ENCODE measurements around the gene EGR4.

Gene EGR4

GRCh38 chr2:73286134-73286655 is 7.2 kb downstream of the EGR4 start:
- Histone ChIP-seq H3K4me1 (ENCODE audit: control insufficient read depth, low read depth, low read length) (peaks cover 12% of the 10 kb centered on the region), H3K4me3 (ENCODE audit: low read length) (no peak overlapping the region), H3K9ac (ENCODE audit: low read length) (no peak overlapping the region), H3K36me3 (ENCODE audit: control insufficient read depth, low read depth, low read length) (no peaks in the 10 kb centered on the region), H3K9me3 (ENCODE audit: control insufficient read depth, low read depth, low read length) (no peaks in the 10 kb centered on the region), H3K27ac (ENCODE audit: low read length) (no peak overlapping the region), H3K27me3 (ENCODE audit: control insufficient read depth, insufficient read depth, low read length) (peaks cover 75% of the 10 kb centered on the region)

DNA sequence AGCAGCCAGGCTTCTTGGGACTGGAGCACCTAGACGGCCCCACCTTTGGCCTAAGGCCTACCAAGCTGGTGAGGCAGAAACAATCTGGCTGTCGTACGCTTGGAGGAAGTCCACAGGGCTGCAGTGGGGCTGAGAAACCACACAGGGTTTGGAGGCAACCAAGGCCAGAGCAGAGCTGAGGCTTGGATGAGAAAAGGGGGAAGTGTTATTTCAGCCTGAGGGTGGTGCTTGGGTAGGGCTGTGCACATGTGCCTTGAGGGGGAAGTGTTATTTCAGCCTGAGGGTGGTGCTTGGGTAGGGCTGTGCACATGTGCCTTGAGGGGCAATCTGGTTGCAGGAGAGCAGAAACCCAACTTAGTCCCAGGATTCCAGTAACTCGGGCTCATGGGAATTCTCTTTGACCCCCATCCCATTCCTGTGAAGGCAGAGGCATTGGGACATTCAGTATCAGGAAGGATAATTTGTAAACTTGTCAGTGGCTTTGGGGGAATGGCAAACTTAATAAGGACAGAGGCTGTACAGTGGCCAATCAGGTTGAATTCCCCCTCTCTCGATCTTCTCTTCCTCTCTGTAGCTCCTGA is 8.1 kb downstream of the EGR4 start:
- no peak overlapping the region for H3K27ac ChIP-seq (ENCODE audit: low read length)
- peak overlapping the region; percentile 59 for H3K4me3 ChIP-seq (ENCODE audit: low read length)
- peaks cover 12% of the 10 kb centered on the region for H3K4me1 ChIP-seq (ENCODE audit: control insufficient read depth, low read depth, low read length)
- H3K9me3 ChIP-seq (ENCODE audit: control insufficient read depth, low read depth, low read length) = no peaks in the 10 kb centered on the region
- peaks cover 65% of the 10 kb centered on the region for H3K27me3 ChIP-seq (ENCODE audit: control insufficient read depth, insufficient read depth, low read length)
- peak overlapping the region; percentile 21 for H3K9ac ChIP-seq (ENCODE audit: low read length)
- H3K36me3 ChIP-seq (ENCODE audit: control insufficient read depth, low read depth, low read length) = no peaks in the 10 kb centered on the region

GRCh38 chr2:73284296-73285158 is 8.8 kb downstream of the EGR4 start, which contains the start of gene FBXO41:
Gene FBXO41, minus strand, starts transcription at chr2:73284478. Its CDS starts 14,848 bp downstream, at chr2:73269630.
- Histone ChIP-seq H3K4me1 (ENCODE audit: control insufficient read depth, low read depth, low read length) (peaks cover 12% of the 10 kb centered on the region), H3K27ac (ENCODE audit: low read length) (no peak within 1 kb of the TSS), H3K36me3 (ENCODE audit: control insufficient read depth, low read depth, low read length) (no peaks in the 10 kb centered on the region), H3K9me3 (ENCODE audit: control insufficient read depth, low read depth, low read length) (no peaks in the 10 kb centered on the region), H3K9ac (ENCODE audit: low read length) (peak within 1 kb of the TSS; percentile 40), H3K27me3 (ENCODE audit: control insufficient read depth, insufficient read depth, low read length) (peaks cover 58% of the 10 kb centered on the region), H3K4me3 (ENCODE audit: low read length) (peak within 1 kb of the TSS; percentile 59)

GRCh38 chr2:73283545-73284295 is 9.6 kb downstream of the EGR4 start:
- H3K36me3 ChIP-seq (ENCODE audit: control insufficient read depth, low read depth, low read length) = no peaks in the 10 kb centered on the region
- no peak overlapping the region for H3K27ac ChIP-seq (ENCODE audit: low read length)
- H3K4me1 ChIP-seq (ENCODE audit: control insufficient read depth, low read depth, low read length) = peaks cover 12% of the 10 kb centered on the region
- peak overlapping the region; percentile 59 for H3K4me3 ChIP-seq (ENCODE audit: low read length)
- peak overlapping the region; percentile 40 for H3K9ac ChIP-seq (ENCODE audit: low read length)
- peaks cover 50% of the 10 kb centered on the region for H3K27me3 ChIP-seq (ENCODE audit: control insufficient read depth, insufficient read depth, low read length)
- no peaks in the 10 kb centered on the region for H3K9me3 ChIP-seq (ENCODE audit: control insufficient read depth, low read depth, low read length)

DNA sequence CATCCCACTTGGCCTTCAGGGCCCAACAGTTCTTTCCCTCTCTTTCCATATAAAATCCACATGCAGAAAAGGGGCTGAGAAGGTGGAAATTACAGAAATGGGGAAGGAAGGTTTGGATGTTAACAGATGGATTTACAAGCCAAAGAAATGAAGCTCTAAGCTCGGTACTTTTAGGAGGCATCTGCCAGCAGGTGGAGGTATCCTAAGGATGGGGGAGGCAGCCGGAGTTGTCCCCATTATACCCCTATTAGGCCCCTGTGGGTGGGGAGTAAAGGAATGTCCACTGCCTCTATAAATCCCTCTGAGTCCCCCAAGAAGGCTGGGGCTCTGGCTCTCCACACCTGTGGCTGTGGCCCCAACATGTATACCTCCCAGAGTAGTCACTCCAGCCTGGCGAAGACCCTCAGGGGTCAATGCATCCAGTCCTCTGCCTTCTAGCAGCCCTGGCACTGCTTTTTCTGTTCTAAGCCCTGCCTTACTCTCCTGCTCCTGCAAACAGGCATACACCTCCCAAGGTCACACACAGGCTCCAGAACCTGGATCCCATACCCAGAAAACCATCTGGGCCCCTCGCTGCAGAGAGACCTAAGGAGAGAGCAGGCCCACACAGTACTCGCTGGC is 10.3 kb downstream of the EGR4 start:
- H3K27ac ChIP-seq (ENCODE audit: low read length) = no peak overlapping the region

DNA sequence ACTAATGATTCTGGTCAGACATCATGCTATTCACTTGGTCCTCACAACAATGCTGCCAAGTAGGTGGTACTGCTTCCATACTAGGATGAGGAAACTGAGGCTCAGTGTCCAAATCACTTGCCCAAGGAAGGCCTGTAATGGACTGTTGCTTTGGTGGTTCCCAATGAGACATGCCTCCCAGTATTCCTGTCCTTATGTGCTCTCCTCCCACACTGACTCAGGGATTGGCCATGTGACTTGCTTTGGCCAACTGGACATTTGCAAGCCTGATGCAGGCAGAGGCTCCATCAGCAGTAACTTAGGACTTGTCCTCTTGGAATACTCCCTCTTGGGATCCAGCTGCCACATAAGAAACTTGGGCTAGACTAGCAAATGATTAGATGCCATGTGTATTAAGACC is 12.1 kb downstream of the EGR4 start:
- Histone ChIP-seq H3K4me1 (ENCODE audit: control insufficient read depth, low read depth, low read length) (peaks cover 12% of the 10 kb centered on the region), H3K36me3 (ENCODE audit: control insufficient read depth, low read depth, low read length) (no peaks in the 10 kb centered on the region), H3K9me3 (ENCODE audit: control insufficient read depth, low read depth, low read length) (no peaks in the 10 kb centered on the region), H3K9ac (ENCODE audit: low read length) (no peak overlapping the region), H3K4me3 (ENCODE audit: low read length) (no peak overlapping the region), H3K27me3 (ENCODE audit: control insufficient read depth, insufficient read depth, low read length) (peaks cover 25% of the 10 kb centered on the region), H3K27ac (ENCODE audit: low read length) (no peak overlapping the region)

More for the DNA sequence above, 10.3 kb downstream of the EGR4 start:
- Histone ChIP-seq H3K36me3 (ENCODE audit: control insufficient read depth, low read depth, low read length) (no peaks in the 10 kb centered on the region), H3K9ac (ENCODE audit: low read length) (peak overlapping the region; percentile 40), H3K4me3 (ENCODE audit: low read length) (peak overlapping the region; percentile 59), H3K9me3 (ENCODE audit: control insufficient read depth, low read depth, low read length) (no peaks in the 10 kb centered on the region), H3K27me3 (ENCODE audit: control insufficient read depth, insufficient read depth, low read length) (peaks cover 43% of the 10 kb centered on the region), H3K4me1 (ENCODE audit: control insufficient read depth, low read depth, low read length) (peaks cover 12% of the 10 kb centered on the region)

DNA sequence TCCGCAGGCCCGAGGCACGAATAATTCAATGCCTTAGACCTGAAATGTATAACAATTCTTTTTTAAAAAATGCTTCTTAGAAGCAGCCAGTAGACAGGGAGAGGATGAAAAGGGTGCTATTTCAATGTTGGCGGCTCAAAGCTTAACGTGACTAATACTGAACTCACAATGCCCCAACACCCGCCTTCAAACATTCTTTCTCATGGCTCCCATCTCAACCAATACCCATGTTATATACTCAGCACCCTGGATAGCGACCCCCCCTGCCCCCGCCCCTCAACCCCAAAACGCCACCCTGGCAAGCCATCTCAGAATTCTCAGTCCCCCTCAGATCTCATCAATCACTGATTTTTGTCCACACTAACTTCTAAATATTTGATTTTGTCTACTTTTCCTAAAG is 13.5 kb downstream of the EGR4 start:
- Histone ChIP-seq H3K36me3 (ENCODE audit: control insufficient read depth, low read depth, low read length) (no peaks in the 10 kb centered on the region), H3K4me1 (ENCODE audit: control insufficient read depth, low read depth, low read length) (peaks cover 7% of the 10 kb centered on the region), H3K4me3 (ENCODE audit: low read length) (no peak overlapping the region), H3K27me3 (ENCODE audit: control insufficient read depth, insufficient read depth, low read length) (peaks cover 12% of the 10 kb centered on the region), H3K9ac (ENCODE audit: low read length) (no peak overlapping the region), H3K27ac (ENCODE audit: low read length) (no peak overlapping the region), H3K9me3 (ENCODE audit: control insufficient read depth, low read depth, low read length) (no peaks in the 10 kb centered on the region)

- Histone ChIP-seq H3K27ac (ENCODE audit: low read length) (no peak overlapping the region), H3K9me3 (ENCODE audit: control insufficient read depth, low read depth, low read length) (no peaks in the 10 kb centered on the region), H3K4me3 (ENCODE audit: low read length) (no peak overlapping the region), H3K9ac (ENCODE audit: low read length) (no peak overlapping the region), H3K4me1 (ENCODE audit: control insufficient read depth, low read depth, low read length) (peaks cover 4% of the 10 kb centered on the region), H3K27me3 (ENCODE audit: control insufficient read depth, insufficient read depth, low read length) (peaks cover 38% of the 10 kb centered on the region), H3K36me3 (ENCODE audit: control insufficient read depth, low read depth, low read length) (no peaks in the 10 kb centered on the region)
Observed at GRCh38 chr2:73272270-73272669, 21.1 kb downstream of the EGR4 start.

GRCh38 chr2:73269686-73270465 is 23.5 kb downstream of the EGR4 start:
- no peaks in the 10 kb centered on the region for H3K36me3 ChIP-seq (ENCODE audit: control insufficient read depth, low read depth, low read length)
- peak overlapping the region; percentile 42 for H3K4me3 ChIP-seq (ENCODE audit: low read length)
- no peak overlapping the region for H3K27ac ChIP-seq (ENCODE audit: low read length)

GRCh38 chr2:73268830-73269685 is 24.3 kb downstream of the EGR4 start:
- H3K36me3 ChIP-seq (ENCODE audit: control insufficient read depth, low read depth, low read length) = no peaks in the 10 kb centered on the region

More at GRCh38 chr2:73269686-73270465, 23.5 kb downstream of the EGR4 start:
- H3K4me1 ChIP-seq (ENCODE audit: control insufficient read depth, low read depth, low read length) = peaks cover 4% of the 10 kb centered on the region
- H3K9ac ChIP-seq (ENCODE audit: low read length) = no peak overlapping the region
- peaks cover 42% of the 10 kb centered on the region for H3K27me3 ChIP-seq (ENCODE audit: control insufficient read depth, insufficient read depth, low read length)
- no peaks in the 10 kb centered on the region for H3K9me3 ChIP-seq (ENCODE audit: control insufficient read depth, low read depth, low read length)

More at GRCh38 chr2:73268830-73269685, 24.3 kb downstream of the EGR4 start:
- H3K27ac ChIP-seq (ENCODE audit: low read length) = no peak overlapping the region
- H3K9me3 ChIP-seq (ENCODE audit: control insufficient read depth, low read depth, low read length) = no peaks in the 10 kb centered on the region
- peaks cover 4% of the 10 kb centered on the region for H3K4me1 ChIP-seq (ENCODE audit: control insufficient read depth, low read depth, low read length)
- no peak overlapping the region for H3K9ac ChIP-seq (ENCODE audit: low read length)
- H3K27me3 ChIP-seq (ENCODE audit: control insufficient read depth, insufficient read depth, low read length) = peaks cover 42% of the 10 kb centered on the region
- peak overlapping the region; percentile 42 for H3K4me3 ChIP-seq (ENCODE audit: low read length)
